OCI-M2 (cell line): ENCODE measurements around the gene IP6K2.

Experiments used
- DNase-seq: peaks from one replicate; lab custom pipeline; 2025; ENCODE audit not compliant: unreplicated experiment; lab: John Stamatoyannopoulos, UW

Gene IP6K2

DNA sequence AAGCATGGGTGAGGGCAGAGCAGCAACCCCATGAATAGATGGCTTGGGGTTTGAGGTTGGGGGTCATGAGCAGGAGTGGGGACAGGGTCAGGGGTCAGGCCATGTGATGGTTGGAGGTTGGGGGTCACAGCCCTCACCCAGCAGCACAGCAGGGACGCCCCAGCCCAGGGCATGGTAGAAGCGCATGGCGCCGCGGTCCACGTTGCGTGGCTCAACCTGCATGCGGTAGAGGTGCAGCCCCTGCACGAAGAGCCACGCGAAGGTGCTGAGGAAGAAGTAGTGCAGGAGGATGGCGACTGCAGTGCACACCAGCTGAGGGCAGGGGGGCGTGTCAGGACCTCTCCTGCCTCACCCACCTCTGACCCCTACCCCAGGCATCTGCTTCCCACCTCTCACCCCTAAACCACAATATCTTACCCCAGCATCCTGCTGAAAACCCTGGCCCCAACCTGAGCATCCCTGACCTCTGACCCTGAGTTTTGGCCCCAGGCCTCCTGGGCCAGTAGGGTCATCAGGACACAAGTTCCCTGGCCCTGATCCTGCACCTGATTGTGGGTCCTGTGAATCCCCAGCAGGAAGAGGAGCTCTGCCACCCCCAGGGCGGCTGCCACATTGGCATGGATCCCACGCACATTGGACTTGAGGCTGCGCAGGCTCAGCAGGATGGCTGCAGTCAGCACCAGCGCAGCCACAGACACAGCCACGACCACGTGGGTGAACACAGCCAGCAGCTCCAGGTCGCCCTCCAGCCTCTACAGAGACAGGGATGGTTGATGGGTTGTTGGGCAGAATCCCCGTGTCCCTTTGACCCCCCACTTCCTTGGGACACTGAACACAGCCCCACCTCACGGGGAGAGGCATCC lies 71.9 kb downstream of the IP6K2 start:
- DNase-seq = no peak

DNA sequence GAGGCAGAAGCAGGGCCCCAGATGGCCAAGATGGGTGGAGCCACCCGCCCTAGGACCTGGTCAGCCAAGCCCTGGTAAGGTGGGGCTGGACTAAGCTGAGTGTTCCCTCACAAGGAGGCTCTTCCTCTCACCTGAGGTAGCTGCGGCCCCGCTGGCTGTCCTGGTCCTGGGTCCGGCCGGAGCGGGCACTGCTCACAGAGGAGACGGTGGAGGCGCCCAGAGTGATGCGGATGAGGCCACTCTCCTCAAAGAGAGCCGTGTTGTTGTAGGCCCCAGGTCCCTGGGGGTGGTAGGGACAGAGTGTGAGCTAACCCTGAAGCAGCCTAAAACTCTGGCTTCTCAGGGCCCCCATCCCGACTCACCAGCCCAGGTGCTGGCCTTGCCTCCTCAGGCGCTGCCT lies 74.4 kb downstream of the IP6K2 start:
- DNase-seq = no peak

GRCh38 chr3:48641396-48641795 lies 75.6 kb downstream of the IP6K2 start:
- DNase-seq = no peak

DNA sequence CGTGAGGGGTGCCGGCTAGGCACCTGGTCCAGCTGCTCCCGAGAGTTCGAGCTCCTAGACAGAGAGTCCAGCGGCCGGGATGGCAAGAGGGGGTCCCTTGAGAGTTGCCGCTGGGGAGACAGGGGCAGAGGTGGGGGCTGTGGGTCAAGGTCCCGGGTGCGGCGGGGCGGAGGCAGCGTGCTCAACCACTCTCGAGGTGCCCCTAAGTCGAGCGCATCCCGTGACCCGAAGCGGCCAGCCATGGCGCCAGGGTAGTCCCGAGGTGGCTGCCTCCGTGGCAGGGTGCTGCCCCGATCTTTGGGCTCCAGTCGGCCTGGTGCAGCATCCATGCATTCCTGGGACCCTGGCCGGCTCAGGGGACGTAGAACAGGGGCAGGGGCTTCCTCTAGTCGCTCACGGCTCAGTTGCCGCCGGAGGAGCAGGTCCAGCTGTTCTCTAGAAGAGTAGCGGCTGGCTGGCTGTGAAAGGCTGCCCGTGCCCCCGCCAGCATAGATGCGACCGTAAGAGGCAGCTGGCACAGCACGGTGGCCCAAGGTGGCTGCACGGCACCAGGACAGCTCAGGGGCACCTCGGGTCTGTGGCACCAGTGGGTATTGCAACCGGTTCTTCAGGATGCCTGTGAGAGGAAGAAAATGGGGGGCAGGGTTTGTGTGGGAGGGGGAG lies 76.9 kb downstream of the IP6K2 start:
- no peak for DNase-seq
